ENCODE measurements around the gene LRRC10.
"Not testable (repeated sequence)": the region's sequence is repeated elsewhere in the genome, so short reads cannot be mapped to it uniquely, and the experiment has no call there.

Gene LRRC10

DNA sequence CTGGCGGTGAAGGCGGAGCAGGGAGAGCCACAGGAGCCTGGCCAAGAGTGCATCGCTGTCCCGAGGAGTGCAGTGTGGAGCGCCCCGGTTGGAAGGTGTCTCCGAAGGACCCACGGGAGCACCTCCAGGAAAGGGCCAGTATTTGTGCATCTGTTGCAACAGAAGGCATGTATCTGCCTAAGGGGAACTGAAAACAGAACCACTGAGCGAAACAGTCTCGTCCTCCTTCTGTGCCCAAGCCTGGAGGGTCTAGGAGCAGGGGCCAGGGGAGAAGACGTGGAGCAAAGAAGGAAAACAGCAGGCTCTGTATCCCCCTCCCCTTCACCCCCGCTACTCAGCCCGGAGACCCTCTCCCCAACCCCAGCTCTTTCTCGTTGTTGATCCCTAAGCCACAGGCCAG is 5.3 kb upstream of the LRRC10 start:
- no peak for FAIRE-seq

- no peak for FAIRE-seq
These were observed 2.6 kb upstream of the LRRC10 start for GRCh38 chr12:69613351-69613750.

GRCh38 chr12:69610126-69610525 is 581 bp downstream of the LRRC10 start:
- no peak for FAIRE-seq

DNA sequence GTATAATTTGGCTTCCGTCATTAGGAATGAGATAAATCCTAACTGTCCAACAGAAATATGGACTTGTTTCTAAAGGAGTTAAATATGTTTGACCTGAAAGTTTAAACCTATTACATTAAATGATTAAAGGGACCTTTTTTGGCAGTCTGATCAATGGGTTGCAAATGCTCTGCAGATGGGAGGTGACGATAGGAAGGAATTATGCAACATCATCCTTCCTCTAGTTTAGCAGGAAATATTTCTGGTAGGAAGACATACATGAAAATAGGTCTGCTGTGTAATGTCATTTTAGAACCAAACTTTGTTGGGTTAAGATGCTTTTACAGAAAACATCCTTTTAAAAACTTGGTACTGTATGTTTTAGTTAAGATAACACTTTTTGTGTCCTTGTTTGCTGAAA is 2.6 kb downstream of the LRRC10 start:
- FAIRE-seq: no peak

DNA sequence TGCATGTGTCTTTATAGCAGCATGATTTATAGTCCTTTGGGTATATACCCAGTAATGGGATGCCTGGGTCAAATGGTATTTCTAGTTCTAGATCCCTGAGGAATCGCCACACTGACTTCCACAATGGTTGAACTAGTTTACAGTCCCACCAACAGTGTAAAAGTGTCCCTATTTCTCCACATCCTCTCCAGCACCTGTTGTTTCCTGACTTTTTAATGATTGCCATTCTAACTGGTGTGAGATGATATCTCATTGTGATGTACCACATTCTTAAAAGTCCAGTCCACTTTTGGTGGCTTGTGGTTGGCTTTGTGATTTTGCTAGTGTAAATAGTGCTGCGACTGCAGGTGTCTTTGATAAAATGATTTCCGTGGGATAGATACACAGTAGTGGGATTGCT is 6.4 kb downstream of the LRRC10 start:
- not testable (repeated sequence) for FAIRE-seq

GRCh38 chr12:69603556-69603955 is 7.2 kb downstream of the LRRC10 start:
- not testable (repeated sequence) for FAIRE-seq

DNA sequence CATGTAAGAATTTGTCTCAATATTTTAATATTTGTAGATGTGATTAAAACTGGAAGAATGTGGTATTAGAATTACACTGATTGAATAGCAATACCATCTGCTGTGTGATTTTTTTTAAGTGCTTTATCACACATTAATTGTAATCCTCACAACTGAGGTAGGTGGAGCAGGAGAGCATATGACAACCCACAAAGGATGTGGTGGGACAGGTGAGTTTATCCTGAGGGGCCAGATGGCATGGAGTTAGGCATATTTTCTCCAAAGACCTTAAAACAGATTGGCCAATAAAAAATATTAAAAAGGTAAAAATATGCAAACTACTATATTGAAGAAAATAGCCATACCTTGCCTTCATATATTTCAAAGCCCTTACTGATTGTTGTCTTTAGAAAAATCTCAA is 7.8 kb downstream of the LRRC10 start:
- FAIRE-seq: no peak

DNA sequence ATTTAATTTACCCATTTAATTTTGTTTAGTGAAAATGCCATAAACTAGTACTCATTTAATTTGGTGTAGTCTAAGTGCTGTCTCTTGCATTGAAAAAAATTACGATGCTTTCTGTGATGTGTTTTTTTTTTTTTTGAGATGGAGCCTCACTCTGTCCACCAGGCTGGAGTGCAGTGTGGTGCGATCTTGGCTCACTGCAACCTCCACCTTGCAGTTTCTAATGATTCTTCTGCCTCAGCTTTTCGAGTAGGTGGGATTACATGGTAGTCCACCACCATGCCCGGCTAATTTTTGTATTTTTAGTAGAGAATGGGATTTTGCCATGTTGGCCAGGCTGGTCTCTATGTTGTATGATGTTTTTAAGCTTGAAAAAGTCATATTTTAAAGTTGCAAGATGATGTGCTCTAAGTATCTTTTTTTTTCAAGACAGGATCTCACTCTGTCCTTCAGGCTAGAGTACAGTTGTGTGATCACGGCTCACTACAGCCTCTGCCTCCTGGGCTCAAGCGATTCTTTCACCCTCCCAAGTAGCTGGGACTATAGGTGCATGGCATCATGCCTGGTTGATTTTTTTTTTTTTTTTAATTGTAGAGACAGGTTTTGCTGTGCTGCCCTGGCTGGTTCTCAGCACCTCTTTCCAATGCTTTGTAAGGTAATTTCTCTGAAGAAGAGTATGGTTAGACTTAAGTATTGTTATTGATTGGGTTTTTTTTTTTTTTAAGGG is 8.6 kb downstream of the LRRC10 start:
- FAIRE-seq: no peak

- no peak for FAIRE-seq
These were observed 9.9 kb downstream of the LRRC10 start for GRCh38 chr12:69600804-69601203.

- FAIRE-seq: no peak
These were observed 12.4 kb downstream of the LRRC10 start for GRCh38 chr12:69598174-69598753.

DNA sequence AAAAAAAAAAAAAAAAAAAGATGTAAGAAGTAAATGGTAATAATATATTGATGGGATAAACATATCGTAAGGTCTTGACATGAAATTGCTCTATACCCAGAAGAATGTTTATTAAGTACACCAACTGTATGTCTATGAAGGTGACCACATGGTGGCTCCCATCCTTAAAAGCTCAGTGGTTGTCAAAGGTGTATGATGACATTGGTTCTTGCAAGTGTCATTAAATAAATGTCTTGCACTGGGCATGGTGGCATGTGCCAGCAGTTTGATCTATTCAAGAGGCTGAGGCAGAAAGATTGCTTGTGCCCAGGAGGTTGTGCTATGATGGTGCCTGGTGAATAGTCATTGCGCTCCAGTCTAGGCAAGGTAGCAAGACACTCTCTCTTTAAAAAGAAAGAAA is 15.0 kb downstream of the LRRC10 start:
- FAIRE-seq: no peak

- FAIRE-seq: no peak
These were observed 21.6 kb downstream of the LRRC10 start for GRCh38 chr12:69589082-69589481.

- FAIRE-seq: no peak
These were observed 22.2 kb downstream of the LRRC10 start for GRCh38 chr12:69588527-69588926.

DNA sequence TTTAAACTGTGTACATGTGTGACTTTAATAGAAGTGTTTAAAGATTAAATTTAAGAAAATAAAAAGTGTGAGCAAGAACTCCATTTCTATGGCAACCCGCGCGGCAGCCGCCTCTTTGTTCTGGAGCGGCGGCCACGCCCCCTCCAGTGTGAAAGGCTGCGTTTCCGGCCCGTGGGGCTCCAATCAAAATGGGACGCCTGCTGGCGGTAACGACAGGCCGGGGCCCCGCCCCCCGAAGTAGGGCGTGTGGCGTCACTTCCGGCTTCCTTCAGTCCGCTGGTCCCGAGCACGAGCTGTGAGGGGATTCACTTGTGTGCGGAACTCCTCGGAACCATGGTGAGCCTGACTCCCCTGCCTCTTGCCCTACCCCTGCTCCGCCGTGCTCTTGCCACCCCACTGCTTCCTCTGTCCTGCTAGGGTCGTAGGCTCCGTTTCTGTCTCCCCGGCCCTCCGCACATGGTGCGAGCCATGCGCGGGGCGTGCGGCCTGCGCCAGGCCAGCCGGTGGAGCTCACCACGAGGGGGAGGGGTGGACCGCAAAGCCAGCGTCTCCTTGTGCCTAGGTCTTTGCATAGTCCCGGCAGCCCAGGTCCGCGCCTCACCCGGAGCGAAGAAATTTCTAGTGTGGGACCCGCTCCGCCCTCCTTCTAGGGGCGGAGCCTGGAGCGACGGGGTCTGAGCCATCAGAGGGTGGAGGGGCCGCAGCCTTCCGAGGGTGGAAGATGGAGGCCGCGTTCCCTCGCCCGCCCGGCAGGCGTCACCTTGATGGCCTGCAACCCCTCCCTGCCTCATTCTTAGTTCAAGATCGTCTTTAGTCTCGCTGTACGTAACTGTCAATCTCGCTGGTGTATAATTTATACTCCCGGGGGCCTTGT is 25.3 kb downstream of the LRRC10 start, which contains the start of gene CCT2:
Gene CCT2 (plus strand): TSS at position 271 of the 874 bp plus-strand sequence. CDS start 63 bp downstream, at position 334.
- FAIRE-seq: peak; percentile 86

GRCh38 chr12:69583203-69583602 is 27.5 kb downstream of the LRRC10 start:
- no peak for FAIRE-seq

DNA sequence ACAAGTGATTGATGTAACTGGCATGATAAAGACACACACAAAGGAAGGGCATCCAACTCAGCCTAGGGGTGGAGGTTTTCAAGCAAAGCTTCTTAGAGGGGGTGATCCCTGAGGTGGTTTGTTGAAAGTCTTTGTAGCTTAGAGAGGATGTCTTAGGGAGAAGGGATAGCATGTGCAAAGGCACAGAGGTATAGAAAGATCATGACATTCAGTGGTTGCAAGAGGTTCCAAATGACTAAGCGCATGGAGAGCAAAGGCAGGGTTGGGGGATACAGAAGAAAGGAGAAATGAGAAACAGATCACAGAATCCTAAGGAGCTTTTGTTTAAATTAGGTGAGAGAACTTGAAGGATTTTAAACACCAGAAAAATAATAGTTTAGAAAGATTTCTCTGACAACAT is 30.6 kb downstream of the LRRC10 start:
- FAIRE-seq: no peak

DNA sequence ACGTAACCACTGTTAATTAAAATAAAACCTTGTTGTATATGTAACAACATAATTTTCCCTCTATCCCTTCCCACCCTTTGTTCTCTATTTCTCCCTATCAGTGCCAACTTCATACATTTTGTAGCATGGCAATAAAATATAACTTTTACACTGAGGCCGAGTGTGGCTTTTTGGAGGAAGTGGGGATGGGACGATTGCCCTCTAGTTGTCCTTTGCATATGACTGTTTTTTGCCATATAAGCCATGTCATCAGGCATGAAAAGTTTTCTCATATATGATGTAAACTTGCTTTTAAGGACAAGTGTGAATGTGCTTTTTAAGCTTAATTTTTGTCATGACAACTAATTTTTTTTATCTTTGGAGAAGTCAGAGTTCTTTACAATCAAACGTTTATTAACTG is 31.7 kb downstream of the LRRC10 start:
- no peak for FAIRE-seq

GRCh38 chr12:69578283-69578682 is 32.4 kb downstream of the LRRC10 start:
- no peak for FAIRE-seq

- FAIRE-seq: no peak
These were observed 35.4 kb downstream of the LRRC10 start for GRCh38 chr12:69575346-69575745.

GRCh38 chr12:69570545-69571399 is 39.9 kb downstream of the LRRC10 start:
- peak; percentile 56 for FAIRE-seq

GRCh38 chr12:69570000-69570516 is 40.6 kb downstream of the LRRC10 start:
- FAIRE-seq: no peak

DNA sequence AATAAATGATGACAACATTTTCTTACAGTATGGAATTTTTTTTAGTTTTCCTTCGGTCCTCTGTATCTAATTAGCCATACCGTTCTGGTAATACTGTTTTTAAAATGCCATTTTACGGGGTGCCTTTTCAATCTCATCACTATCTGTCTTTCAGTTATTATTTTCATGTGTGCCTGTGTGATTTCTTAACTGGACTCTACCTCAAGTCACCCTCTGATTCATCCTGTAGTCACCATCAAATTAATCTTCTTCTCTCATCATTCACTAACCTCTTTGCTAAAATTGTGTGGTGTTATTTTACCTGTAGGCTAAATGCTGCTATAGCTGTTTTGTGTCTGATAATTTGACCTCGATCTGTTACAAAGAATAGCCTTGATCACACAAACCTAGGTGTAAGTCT is 41.5 kb downstream of the LRRC10 start:
- no peak for FAIRE-seq

DNA sequence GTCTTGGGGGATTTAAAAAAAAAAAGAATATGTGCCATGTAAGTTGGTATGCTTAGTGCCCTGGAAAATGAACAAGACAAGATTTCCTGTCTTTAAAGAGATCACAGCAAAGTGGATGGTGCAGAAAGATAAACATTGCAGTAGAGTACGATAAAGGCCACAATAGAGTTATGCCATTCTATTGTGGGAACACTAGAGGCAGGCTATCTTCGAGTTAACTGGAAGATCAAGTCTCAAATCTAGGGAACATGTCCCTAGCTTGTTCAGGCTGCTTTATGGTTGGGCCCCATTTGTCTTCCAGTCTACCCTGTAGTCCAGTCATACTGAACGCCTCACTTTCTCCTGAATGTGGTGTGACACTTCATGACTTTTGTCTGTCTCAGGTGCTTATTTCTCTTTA is 44.1 kb downstream of the LRRC10 start:
- FAIRE-seq: no peak

All from TTC549 (cell line).